GM12891 (cell line): ENCODE data around the gene FTO.

Experiments
- PAX5 ChIP-seq: IDR thresholded peaks from 2 replicates; pipeline ENCODE4 v1.6.1; 2011; ENCODE audit warnings: low read length, moderate library complexity, mild to moderate bottlenecking; ENCODE audit not compliant: insufficient read depth, severe bottlenecking
- POLR2A ChIP-seq: IDR thresholded peaks from 2 replicates; pipeline ENCODE4 v1.6.1; 2011; ENCODE audit warnings: low read depth, low read length, control low read depth
- POLR2AphosphoS5 ChIP-seq: IDR thresholded peaks from 2 replicates; pipeline ENCODE4 v1.6.1; 2011; ENCODE audit warnings: low read depth, low read length, control low read depth
- POU2F2 ChIP-seq: IDR thresholded peaks from 2 replicates; pipeline ENCODE4 v1.6.1; 2011; ENCODE audit warnings: low read depth, mild to moderate bottlenecking, control low read depth, low read length, moderate library complexity
- SPI1 ChIP-seq: IDR thresholded peaks from 2 replicates; pipeline ENCODE4 v1.6.1; 2011; ENCODE audit warnings: low read depth, low read length, control low read depth
- TAF1 ChIP-seq: IDR thresholded peaks from 2 replicates; pipeline ENCODE4 v1.6.1; 2011; ENCODE audit warnings: low read depth, low read length, control low read depth

DNA sequence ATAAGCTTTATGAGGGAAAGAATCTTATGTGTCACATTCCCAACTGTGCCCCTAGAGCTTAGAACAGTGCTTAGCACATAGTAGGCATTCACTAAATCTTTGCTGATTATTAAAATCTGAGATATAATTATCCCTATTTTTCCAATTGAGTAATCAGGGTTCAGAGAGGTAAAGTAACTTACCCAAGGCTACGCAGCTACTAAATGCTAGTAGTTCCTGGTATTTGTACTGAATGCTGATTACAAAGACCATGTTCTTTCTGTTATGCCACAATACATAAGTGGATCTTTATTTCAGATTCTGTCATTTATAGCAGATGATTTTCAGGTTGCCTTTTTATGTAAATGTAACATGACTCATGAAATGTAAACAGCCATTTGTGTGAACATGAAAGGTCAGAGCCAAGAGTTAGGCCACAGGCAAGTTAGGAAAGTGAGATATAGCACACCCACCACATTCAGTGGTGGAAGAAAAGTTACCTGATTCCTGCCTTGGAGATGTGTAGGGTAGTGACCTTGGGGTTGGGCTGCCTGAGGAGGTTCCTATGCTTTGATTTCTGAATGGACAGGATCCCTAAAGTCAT, 77.2 kb downstream of the FTO start:
- TF ChIP-seq POLR2AphosphoS5, result no peak
- no peak for TF ChIP-seq POLR2A
- TF ChIP-seq PAX5, result no peak
- no peak for TF ChIP-seq TAF1
- TF ChIP-seq SPI1, result no peak
- no peak for TF ChIP-seq POU2F2
